AG10803 (cell line): ENCODE measurements around the gene KCNMA1.

Source experiments
- DNase-seq: peaks from one replicate; pipeline ENCODE4 v3.0.0; 2010; ENCODE audit warnings: low read depth
- H3K4me3 ChIP-seq: 2 replicates; pipeline ENCODE4 v1.5.1; 2011; ENCODE audit warnings: mild to moderate bottlenecking, low read length, control low read depth
- TF ChIP-seq, protein P1 (sequence below): conservative IDR thresholded peaks from 2 replicates; pipeline ENCODE4 v1.5.1; 2011; ENCODE audit warnings: mild to moderate bottlenecking, low read length, control low read depth, inconsistent platforms

Gene KCNMA1

DNA sequence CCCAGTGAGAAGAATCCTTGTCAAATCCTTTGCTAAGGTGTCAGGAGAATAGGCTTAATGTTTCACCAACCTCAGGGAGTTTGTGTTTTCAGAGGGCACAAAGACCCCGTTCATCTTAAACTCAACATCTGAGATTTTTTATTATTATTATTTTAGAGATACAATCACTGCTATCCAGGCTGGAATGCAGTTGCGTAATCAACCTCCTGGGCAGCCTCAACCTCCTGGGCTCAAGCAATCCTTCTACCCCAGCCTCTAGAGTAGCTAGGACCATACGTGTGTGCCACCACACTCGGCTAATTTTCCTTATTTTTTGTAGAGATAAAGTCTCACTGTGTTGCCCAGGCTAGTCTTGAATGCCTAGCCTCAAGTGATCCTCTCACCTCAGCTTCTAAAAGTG lies 599.2 kb downstream of the KCNMA1 start:
- TF ChIP-seq, protein P1, sequence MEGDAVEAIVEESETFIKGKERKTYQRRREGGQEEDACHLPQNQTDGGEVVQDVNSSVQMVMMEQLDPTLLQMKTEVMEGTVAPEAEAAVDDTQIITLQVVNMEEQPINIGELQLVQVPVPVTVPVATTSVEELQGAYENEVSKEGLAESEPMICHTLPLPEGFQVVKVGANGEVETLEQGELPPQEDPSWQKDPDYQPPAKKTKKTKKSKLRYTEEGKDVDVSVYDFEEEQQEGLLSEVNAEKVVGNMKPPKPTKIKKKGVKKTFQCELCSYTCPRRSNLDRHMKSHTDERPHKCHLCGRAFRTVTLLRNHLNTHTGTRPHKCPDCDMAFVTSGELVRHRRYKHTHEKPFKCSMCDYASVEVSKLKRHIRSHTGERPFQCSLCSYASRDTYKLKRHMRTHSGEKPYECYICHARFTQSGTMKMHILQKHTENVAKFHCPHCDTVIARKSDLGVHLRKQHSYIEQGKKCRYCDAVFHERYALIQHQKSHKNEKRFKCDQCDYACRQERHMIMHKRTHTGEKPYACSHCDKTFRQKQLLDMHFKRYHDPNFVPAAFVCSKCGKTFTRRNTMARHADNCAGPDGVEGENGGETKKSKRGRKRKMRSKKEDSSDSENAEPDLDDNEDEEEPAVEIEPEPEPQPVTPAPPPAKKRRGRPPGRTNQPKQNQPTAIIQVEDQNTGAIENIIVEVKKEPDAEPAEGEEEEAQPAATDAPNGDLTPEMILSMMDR = no peak
- H3K4me3 ChIP-seq = no peak overlapping the region
- no peak for DNase-seq

DNA sequence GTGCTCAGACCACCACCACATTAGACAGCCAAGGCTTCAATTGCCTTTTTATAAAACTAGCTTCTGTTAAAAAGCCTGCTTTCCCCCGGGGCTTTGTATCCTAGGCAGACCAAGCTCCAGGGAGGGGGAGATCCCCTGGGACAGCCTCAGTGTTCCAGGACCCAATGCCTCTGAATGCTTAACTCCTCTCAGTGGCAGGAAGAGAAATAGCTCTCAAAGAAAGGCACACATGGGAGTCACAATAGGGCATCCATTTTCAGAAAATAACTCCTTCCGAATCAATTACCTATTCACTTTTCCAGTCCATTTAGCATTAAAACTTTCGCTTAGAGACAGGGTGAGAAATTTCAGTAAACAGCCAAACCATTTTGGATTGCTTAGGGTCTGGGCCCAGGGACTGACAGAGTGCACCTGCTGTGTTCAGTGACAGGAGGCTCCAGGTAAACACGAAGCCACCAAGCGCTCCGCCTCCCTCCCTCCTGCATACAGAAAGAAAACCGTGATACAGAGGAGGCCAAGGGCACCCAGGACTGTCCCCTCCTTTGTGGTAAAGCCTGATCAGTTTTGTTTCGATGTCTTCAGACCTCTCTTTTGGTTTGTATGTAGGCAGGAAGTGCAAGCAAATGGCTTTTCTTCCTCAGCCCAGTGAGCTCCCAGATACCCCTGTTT lies 599.7 kb downstream of the KCNMA1 start:
- no peak overlapping the region for H3K4me3 ChIP-seq
- no peak for DNase-seq
- TF ChIP-seq, protein P1 = no peak

DNA sequence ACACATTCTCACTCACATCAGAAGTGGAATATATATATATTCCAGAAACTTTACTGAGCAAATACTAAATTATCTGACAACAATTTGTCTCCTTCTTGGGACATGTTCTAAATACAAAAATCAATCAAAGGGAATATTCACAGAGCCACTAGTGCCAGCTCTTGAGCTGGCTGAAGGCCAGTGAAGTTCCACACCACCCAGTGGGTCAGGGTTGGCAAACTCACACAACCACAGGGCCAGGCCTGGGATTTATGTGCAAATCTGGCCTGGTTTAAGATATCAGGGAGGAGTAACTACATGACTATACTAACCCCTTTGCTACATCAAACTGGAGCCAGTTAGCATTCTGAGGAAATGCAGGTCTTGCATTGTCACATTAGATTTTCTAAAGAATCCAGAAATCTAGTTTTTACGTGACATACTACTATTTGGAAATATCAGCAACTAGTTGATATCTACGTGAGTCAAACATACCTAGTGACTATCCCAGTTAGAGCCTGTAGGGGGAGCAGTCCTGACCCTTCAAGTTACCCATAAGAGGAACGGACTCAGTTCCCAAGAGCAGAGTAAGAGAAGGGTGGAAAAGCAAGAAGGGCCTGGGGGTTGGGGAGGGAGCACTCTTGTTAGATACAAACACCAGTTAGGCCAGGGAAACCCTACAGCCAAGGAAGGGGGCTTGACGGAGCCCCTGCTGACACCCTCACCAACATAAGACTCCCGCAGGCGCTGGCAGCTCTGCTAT lies 600.4 kb downstream of the KCNMA1 start:
- no peak for DNase-seq
- no peak overlapping the region for H3K4me3 ChIP-seq
- TF ChIP-seq, protein P1 = peak; percentile 55

DNA sequence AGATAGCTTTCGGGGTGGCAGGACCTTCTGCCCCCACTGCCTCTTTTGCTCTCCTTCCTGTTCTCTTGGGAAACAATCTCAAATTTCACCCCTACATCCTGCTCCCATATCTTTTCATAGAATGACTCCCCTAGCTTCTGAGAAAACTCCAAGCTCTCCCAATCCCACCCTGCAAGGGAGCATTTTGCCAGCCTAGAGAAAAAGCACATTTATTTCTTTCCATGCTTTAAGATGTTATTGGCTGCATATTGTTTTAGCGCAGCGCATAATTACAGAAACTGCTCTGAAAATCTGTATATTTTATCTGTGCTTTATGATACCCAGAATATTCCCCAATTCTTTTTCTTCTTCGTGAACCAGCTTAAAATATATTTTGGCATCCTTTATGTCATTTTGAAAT lies 601.3 kb downstream of the KCNMA1 start:
- TF ChIP-seq, protein P1 = no peak
- no peak overlapping the region for H3K4me3 ChIP-seq
- DNase-seq = no peak

DNA sequence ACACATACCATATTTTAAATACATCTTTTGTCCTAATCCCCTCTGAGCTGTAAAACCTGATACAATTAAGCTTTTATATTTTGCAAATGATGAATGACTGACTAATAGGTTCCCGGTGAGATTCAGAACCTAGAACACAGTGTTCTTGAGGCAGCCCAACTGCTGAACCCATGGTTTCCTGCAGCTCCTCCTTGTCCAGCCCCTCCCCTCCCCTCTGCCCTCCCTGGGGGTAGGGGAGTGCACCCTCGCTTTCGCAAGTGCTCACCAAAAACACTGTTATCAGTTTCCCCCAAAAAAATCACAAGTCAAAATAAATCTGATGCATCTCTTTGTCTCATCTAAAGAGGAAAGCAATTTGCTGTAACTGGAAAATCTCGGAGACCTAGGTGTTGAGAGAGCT lies 602.8 kb downstream of the KCNMA1 start:
- TF ChIP-seq, protein P1 = no peak
- no peak for DNase-seq
- H3K4me3 ChIP-seq = no peak overlapping the region

DNA sequence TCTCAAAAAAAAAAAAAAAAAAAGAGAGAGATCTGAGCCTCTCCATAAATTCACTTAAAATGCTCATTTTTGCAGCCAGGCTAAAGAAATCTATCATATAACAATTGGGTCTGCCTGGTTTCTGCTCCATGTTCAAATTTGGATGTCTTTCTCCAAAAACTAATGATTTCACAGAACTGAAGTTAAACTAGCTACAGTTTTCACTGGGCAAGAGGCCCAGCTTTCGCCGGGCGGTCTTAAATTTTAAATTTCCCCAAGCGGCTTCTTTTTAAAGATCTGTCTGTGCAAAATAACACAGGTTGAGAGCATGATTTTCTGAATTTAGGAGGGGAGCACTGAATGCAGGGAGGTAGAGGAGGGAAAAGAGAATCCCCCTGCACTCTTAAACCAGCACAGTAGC lies 603.4 kb downstream of the KCNMA1 start:
- H3K4me3 ChIP-seq = no peak overlapping the region
- TF ChIP-seq, protein P1 = no peak
- no peak for DNase-seq

DNA sequence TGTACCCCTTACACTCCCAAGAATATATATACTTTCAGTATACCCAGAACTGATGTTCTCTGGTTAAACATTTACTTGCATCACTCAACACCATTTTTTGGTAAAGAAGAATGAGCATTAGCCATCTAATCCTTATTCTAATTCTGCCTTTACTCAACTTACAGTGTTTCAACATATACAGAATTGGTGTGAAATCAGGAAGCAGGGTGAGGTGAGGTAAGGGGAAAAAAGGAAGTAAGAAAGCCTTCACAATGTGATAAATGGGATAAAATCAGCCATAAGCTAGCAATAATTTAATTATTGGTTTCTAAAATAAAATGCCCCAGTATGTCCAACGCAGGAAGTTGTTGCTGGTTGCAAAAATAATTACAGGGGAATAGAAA lies 605.4 kb downstream of the KCNMA1 start:
- TF ChIP-seq, protein P1 = no peak
- DNase-seq = no peak
- H3K4me3 ChIP-seq = no peak overlapping the region
